A549 (cell line): ENCODE results near the gene GGNBP2. TPM values are rescaled to one million over a fixed set of nuclear protein-coding genes. Genes with fewer than 3 reads are reported as not detected.
A peak's percentile ranks its signal among the peaks of the same experiment; 100 is the strongest.

Experiments used
- ATAC-seq, 2 experiments: fragments of 200-7000 bp in 1 of 2; fragments of >200 bp in 1 of 2; cut with Nextera tagmentation in 1 of 2; cut with Tn5 transposase in 1 of 2; 3 replicates each; pipeline versions ENCODE4 v1.8.0 to v1.9.1; 2018 to 2020; ENCODE audit warnings: mild to moderate bottlenecking in 1 of 2, moderate library complexity in 1 of 2
- CTCF ChIA-PET: fragments of 300-600 bp; sonication (Branson Sonifier 250); formaldehyde crosslinking; extraction: SDS; loops from one replicate; lab custom pipeline; 2021; ENCODE audit warnings: antibody characterized with exemption, inconsistent platforms; lab: Yijun Ruan, JAX
- POLR2A ChIA-PET: fragments of 350-600 bp; formaldehyde crosslinking; extraction: SDS; loops from one replicate; lab custom pipeline; 2021; ENCODE audit warnings: antibody characterized with exemption, inconsistent platforms; lab: Yijun Ruan, JAX
- DNase-seq, 2 experiments: peaks; one replicate each; pipeline versions ENCODE4 v3.0.0 to v3.0.0-alpha.2; 2011 to 2016; ENCODE audit warnings: low read depth in 1 of 2, low spot score in 1 of 2
- FAIRE-seq: peaks from 2 replicates; lab custom pipeline; 2011; peaks lifted over from hg19 to GRCh38; lab: Jason Lieb, UNC
- H3K27ac ChIP-seq, 2 experiments: fragments of >200 bp; sonication (Bioruptor Twin); formaldehyde crosslinking; 3 replicates each; pipeline ENCODE4 v1.5.1; 2016 to 2017
- H3K4me1 ChIP-seq: fragments of >200 bp; sonication (Bioruptor Twin); formaldehyde crosslinking; 3 replicates; pipeline ENCODE4 v1.6.1; 2016
- H3K4me2 ChIP-seq: fragments of >200 bp; sonication (Bioruptor Twin); formaldehyde crosslinking; 3 replicates; pipeline ENCODE4 v1.6.1; 2016
- H3K4me3 ChIP-seq: fragments of >200 bp; sonication (Bioruptor Twin); formaldehyde crosslinking; 3 replicates; pipeline ENCODE4 v1.5.1; 2016
- H3K9me3 ChIP-seq: fragments of >200 bp; sonication (Bioruptor Twin); formaldehyde crosslinking; 3 replicates; pipeline ENCODE4 v1.6.1; 2016
- CBX2 ChIP-seq: fragments of 200-600 bp; sonication (generic); IDR thresholded peaks from 2 replicates; pipeline ENCODE4 v1.6.1; 2016; ENCODE audit warnings: low read depth, mild to moderate bottlenecking, borderline replicate concordance
- CEBPB ChIP-seq, 2 experiments: fragments of >200 bp in 1 of 2; sonication (Bioruptor Twin) in 1 of 2; formaldehyde crosslinking in 1 of 2; IDR thresholded peaks; 2 replicates each; pipeline ENCODE4 v1.6.1; 2012 to 2016
- CHD2 ChIP-seq: fragments of 150-350 bp; IDR thresholded peaks from 2 replicates; pipeline ENCODE4 v1.6.1; 2014; ENCODE audit warnings: low read length; ENCODE audit not compliant: partially characterized antibody
- CHD4 ChIP-seq: fragments of 200-600 bp; sonication (generic); IDR thresholded peaks from 2 replicates; pipeline ENCODE4 v1.6.1; 2016; ENCODE audit warnings: antibody characterized with exemption, mild to moderate bottlenecking, borderline replicate concordance
- FOSB ChIP-seq: fragments of 250-450 bp; sonication (Bioruptor Pico); IDR thresholded peaks from 2 replicates; pipeline ENCODE4 v1.5.0; 2020; ENCODE audit warnings: mild to moderate bottlenecking, moderate library complexity
- FOXS1 ChIP-seq: fragments of 250-450 bp; sonication (Bioruptor Pico); IDR thresholded peaks from 2 replicates; pipeline ENCODE4 v1.5.0; 2020; ENCODE audit warnings: mild to moderate bottlenecking, moderate library complexity
- GATA3 ChIP-seq: IDR thresholded peaks from 2 replicates; pipeline ENCODE4 v1.6.1; 2012; ENCODE audit warnings: borderline replicate concordance
- HOXB13 ChIP-seq: fragments of 250-450 bp; sonication (Bioruptor Pico); IDR thresholded peaks from 2 replicates; pipeline ENCODE4 v1.5.0; 2020; ENCODE audit warnings: low read depth, mild to moderate bottlenecking, moderate library complexity
- JUN ChIP-seq, 2 experiments: fragments of >200 bp; sonication (Bioruptor Twin); formaldehyde crosslinking; IDR thresholded peaks; 2 replicates in 1 of 2; 3 replicates in 1 of 2; pipeline ENCODE4 v1.6.1; 2016 to 2017
- MAFK ChIP-seq: fragments of 450-650 bp; IDR thresholded peaks from 2 replicates; pipeline ENCODE4 v1.6.1; 2014; ENCODE audit not compliant: partially characterized antibody
- POLR2AphosphoS2 ChIP-seq: conservative IDR thresholded peaks from 2 replicates; pipeline ENCODE4 v1.6.1; 2012; ENCODE audit warnings: low read length, improper control_type of control experiment, inconsistent platforms
- RAD21 ChIP-seq, 2 experiments: fragments of >200 bp in 1 of 2; sonication (Bioruptor Twin) in 1 of 2; formaldehyde crosslinking in 1 of 2; IDR thresholded peaks in 1 of 2; conservative IDR thresholded peaks in 1 of 2; 2 replicates in 1 of 2; 3 replicates in 1 of 2; pipeline ENCODE4 v1.6.1; 2012 to 2018; ENCODE audit warnings: inconsistent platforms in 1 of 2
- RCOR1 ChIP-seq: fragments of 150-350 bp; IDR thresholded peaks from 2 replicates; pipeline ENCODE4 v1.6.1; 2014; ENCODE audit warnings: antibody characterized with exemption, low read length, low read depth
- TFCP2L1 ChIP-seq: fragments of 250-450 bp; sonication (Bioruptor Pico); IDR thresholded peaks from 2 replicates; pipeline ENCODE4 v1.5.0; 2021; ENCODE audit warnings: mild to moderate bottlenecking
- ZFP36 ChIP-seq: fragments of 450-650 bp; IDR thresholded peaks from 2 replicates; pipeline ENCODE4 v1.6.1; 2014; ENCODE audit warnings: borderline replicate concordance; ENCODE audit not compliant: partially characterized antibody
- WGBS: methylation state at CpG from one replicate; pipeline ENCODE4 v1.1.6; 2017; ENCODE audit errors: missing lambda C conversion rate; 5-methylcytosine and 5-hydroxymethylcytosine counted together
- polyA plus RNA-seq, 4 experiments: library from polyadenylated mRNA; depleted of rRNA in 3 of 4; stranded (reverse); fragments of >200 nt; fragmentation: RNase III in 1 of 4; extraction: RNeasy Plus Mini Kit Qiagen cat#74134 plus additional on column Dnase treatment in 1 of 4; gene quantifications; 2 replicates in 3 of 4; 3 replicates in 1 of 4; pipeline ENCODE4 v1.2.3, GENCODE V29; 2011 to 2017
- TF ChIP-seq, protein P1 (sequence below): fragments of 150-350 bp; IDR thresholded peaks from 2 replicates; pipeline ENCODE4 v1.6.1; 2014; ENCODE audit warnings: low read depth, mild to moderate bottlenecking, low read length
- TF ChIP-seq, protein P2 (sequence below): fragments of 250-450 bp; sonication (Bioruptor Pico); IDR thresholded peaks from 2 replicates; pipeline ENCODE4 v1.5.0; 2021; ENCODE audit warnings: mild to moderate bottlenecking, moderate library complexity, borderline replicate concordance

The GGNBP2 gene
- polyA plus RNA-seq, 2 of the 4 experiments (the other 2 are of a cell fraction): 83.7 to 144 TPM

DNA sequence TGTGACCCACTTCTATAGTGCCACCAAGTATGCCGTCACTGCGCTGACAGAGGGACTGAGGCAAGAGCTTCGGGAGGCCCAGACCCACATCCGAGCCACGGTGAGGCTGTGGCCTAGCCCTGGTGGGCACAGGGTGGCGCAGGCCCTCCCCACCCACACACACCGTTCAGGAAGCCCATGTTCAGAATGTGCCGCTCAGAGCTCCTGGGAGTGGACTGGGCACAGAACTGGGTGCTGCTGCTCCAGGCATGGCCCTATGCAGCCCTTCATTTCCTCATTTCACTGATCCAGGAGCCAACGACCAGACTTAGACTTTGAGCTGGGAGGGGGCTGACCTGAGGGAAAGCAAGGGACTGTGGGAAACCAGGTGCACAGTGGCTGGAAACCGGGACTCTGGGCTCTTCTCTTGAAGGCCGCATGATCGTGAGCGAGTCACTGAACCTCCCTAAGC, 54.3 kb downstream of the GGNBP2 start (continued):
- TF ChIP-seq, protein P1, sequence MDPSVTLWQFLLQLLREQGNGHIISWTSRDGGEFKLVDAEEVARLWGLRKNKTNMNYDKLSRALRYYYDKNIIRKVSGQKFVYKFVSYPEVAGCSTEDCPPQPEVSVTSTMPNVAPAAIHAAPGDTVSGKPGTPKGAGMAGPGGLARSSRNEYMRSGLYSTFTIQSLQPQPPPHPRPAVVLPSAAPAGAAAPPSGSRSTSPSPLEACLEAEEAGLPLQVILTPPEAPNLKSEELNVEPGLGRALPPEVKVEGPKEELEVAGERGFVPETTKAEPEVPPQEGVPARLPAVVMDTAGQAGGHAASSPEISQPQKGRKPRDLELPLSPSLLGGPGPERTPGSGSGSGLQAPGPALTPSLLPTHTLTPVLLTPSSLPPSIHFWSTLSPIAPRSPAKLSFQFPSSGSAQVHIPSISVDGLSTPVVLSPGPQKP: no peak

DNA sequence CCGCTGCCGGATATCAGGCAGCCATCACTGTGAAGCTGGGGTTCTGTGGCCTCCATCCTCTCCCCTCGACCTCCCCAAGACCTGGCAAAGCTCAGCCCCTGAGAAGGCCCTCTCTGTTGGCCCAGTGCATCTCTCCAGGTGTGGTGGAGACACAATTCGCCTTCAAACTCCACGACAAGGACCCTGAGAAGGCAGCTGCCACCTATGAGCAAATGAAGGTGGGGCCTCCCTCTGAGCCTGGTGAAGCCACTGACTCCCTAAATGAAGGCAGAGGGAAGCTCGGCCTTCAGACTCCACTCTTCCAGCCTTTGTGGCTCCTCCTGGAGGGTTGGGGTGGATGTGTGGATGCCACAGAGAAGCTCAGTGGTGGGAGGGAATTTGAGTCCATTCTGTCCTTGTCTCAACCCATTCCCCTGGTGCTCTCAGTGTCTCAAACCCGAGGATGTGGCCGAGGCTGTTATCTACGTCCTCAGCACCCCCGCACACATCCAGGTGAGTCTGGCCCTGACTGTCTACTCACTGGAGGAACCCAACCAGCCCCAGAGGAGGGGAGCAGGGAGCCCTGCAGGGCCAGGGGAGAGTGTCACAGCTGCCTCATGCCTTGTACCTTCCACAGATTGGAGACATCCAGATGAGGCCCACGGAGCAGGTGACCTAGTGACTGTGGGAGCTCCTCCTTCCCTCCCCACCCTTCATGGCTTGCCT, 55.0 kb downstream of the GGNBP2 start:
- CTCF ChIA-PET: interaction anchor here (0.9 to 5.5 kb wide), 5 partner anchors 9 to 575 kb away, joined by 3 to 96 read pairs (median 4); partner anchors contain the start of genes MYO19 and PIGW
- Histone ChIP-seq H3K9me3 (no peaks in the 10 kb centered on the region), H3K4me3 (no peak overlapping the region), H3K4me2 (no peak overlapping the region), H3K27ac (no peak overlapping the region), H3K4me1 (peaks cover 24% of the 10 kb centered on the region)
- POLR2A ChIA-PET: interaction anchor here (0.6 kb wide), 1 partner anchor 63 kb away, joined by 5 read pairs; no protein-coding TSS in a partner anchor
- no peak for ATAC-seq
- no peak for DNase-seq
- FAIRE-seq: no peak
- no peak for TF ChIP-seq ZFP36
- TF ChIP-seq HOXB13 (CRISPR knock-in tag): no peak
- TF ChIP-seq FOXS1: no peak
- no peak for TF ChIP-seq RCOR1
- no peak for TF ChIP-seq TFCP2L1 (CRISPR knock-in tag)
- no peak for TF ChIP-seq JUN (IDR thresholded peaks at IDR 0.05)
- no peak for TF ChIP-seq CEBPB (IDR thresholded peaks at IDR 0.05)
- no peak for TF ChIP-seq POLR2AphosphoS2
- TF ChIP-seq GATA3: no peak
- no peak for TF ChIP-seq RAD21 (conservative IDR thresholded peaks at IDR 0.05 in 1 of 2, IDR thresholded peaks at IDR 0.05 in 1 of 2)
- TF ChIP-seq, protein P2, sequence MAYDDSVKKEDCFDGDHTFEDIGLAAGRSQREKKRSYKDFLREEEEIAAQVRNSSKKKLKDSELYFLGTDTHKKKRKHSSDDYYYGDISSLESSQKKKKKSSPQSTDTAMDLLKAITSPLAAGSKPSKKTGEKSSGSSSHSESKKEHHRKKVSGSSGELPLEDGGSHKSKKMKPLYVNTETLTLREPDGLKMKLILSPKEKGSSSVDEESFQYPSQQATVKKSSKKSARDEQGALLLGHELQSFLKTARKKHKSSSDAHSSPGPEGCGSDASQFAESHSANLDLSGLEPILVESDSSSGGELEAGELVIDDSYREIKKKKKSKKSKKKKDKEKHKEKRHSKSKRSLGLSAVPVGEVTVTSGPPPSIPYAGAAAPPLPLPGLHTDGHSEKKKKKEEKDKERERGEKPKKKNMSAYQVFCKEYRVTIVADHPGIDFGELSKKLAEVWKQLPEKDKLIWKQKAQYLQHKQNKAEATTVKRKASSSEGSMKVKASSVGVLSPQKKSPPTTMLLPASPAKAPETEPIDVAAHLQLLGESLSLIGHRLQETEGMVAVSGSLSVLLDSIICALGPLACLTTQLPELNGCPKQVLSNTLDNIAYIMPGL (CRISPR knock-in tag): no peak
- TF ChIP-seq MAFK: no peak
- 93% methylated on average over 11 of the region's 11 CpGs for whole genome bisulfite sequencing

DNA sequence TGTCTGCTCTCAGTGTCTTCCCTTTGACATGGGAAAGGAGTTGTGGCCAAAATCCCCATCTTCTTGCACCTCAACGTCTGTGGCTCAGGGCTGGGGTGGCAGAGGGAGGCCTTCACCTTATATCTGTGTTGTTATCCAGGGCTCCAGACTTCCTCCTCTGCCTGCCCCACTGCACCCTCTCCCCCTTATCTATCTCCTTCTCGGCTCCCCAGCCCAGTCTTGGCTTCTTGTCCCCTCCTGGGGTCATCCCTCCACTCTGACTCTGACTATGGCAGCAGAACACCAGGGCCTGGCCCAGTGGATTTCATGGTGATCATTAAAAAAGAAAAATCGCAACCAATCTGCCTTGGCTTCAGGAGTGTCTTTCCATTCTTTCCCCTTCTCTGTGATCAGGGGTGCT, 55.7 kb downstream of the GGNBP2 start:
- Histone ChIP-seq H3K9me3 (no peaks in the 10 kb centered on the region), H3K4me3 (no peak overlapping the region), H3K27ac (peak overlapping the region; percentile 87 to 94; a peak in 5 of 6 replicates), H3K4me2 (peak overlapping the region; percentile 95), H3K4me1 (peaks cover 24% of the 10 kb centered on the region)
- CTCF ChIA-PET: interaction anchor here (0.5 to 5.5 kb wide), 7 partner anchors 9 to 581 kb away, joined by 3 to 96 read pairs (median 23); partner anchors contain the start of genes DHRS11, MYO19 and PIGW
- DNase-seq: no peak
- FAIRE-seq: no peak
- POLR2A ChIA-PET: interaction anchor here (0.9 to 3.1 kb wide), 5 partner anchors 8 to 639 kb away, joined by 3 to 35 read pairs (median 12); partner anchors contain the start of genes DHRS11, GGNBP2, MYO19 and PIGW
- no peak for TF ChIP-seq CHD2
- TF ChIP-seq CHD4: no peak
- TF ChIP-seq CBX2: no peak
- TF ChIP-seq FOSB (CRISPR knock-in tag): no peak
- ATAC-seq: no peak
- WGBS: 82% methylated on average over 3 of the region's 3 CpGs
